GM18526 (cell line): ENCODE data around the gene KRT80.

ENCODE experiments used
- POLR2A ChIP-seq: IDR thresholded peaks from 3 replicates; pipeline ENCODE4 v1.6.1; 2011; ENCODE audit not compliant: insufficient read length; ENCODE audit errors: extremely low read depth

The KRT80 gene

GRCh38 chr12:52198454-52199215 lies 6.8 kb upstream of the KRT80 start:
- no peak for TF ChIP-seq POLR2A

- no peak for TF ChIP-seq POLR2A
Observed at GRCh38 chr12:52197371-52198231, 5.8 kb upstream of the KRT80 start.

GRCh38 chr12:52195065-52195730 lies 3.4 kb upstream of the KRT80 start:
- TF ChIP-seq POLR2A = no peak

GRCh38 chr12:52193991-52194390 lies 2.2 kb upstream of the KRT80 start:
- TF ChIP-seq POLR2A = no peak

- no peak for TF ChIP-seq POLR2A
Observed at GRCh38 chr12:52193532-52193931, 1.7 kb upstream of the KRT80 start.

GRCh38 chr12:52190860-52191729 lies 719 bp downstream of the KRT80 start:
- no peak for TF ChIP-seq POLR2A

- TF ChIP-seq POLR2A = no peak
Observed at GRCh38 chr12:52189376-52190174, 2.2 kb downstream of the KRT80 start.

GRCh38 chr12:52188658-52189057 lies 3.2 kb downstream of the KRT80 start:
- no peak for TF ChIP-seq POLR2A

GRCh38 chr12:52187640-52188039 lies 4.2 kb downstream of the KRT80 start:
- no peak for TF ChIP-seq POLR2A

GRCh38 chr12:52187206-52187605 lies 4.6 kb downstream of the KRT80 start:
- no peak for TF ChIP-seq POLR2A

- TF ChIP-seq POLR2A = no peak
Observed at GRCh38 chr12:52186118-52186840, 5.5 kb downstream of the KRT80 start.

GRCh38 chr12:52185400-52185967 lies 6.3 kb downstream of the KRT80 start:
- no peak for TF ChIP-seq POLR2A

- TF ChIP-seq POLR2A = no peak
Observed at GRCh38 chr12:52184813-52185212, 7.0 kb downstream of the KRT80 start.
